ENCODE data around the gene USP17L11.
"Not testable (repeated sequence)": the region's sequence is repeated elsewhere in the genome, so short reads cannot be mapped to it uniquely, and the experiment has no call there.

- not testable (repeated sequence) for TF ChIP-seq POLR2A, CTCF (IDR thresholded peaks at IDR 0.05)
These were observed 15.0 kb downstream of the USP17L11 start for GRCh38 chr4:9230249-9230648.

Measured in transverse colon (tissue), 3 donors.